HepG2 (cell line): ENCODE measurements around the gene ACP5. TPM values are rescaled to one million over a fixed set of nuclear protein-coding genes. Genes with fewer than 3 reads are reported as not detected.

ENCODE experiments used
- BCL6 ChIP-seq: IDR thresholded peaks from 2 replicates; pipeline ENCODE4 v1.6.1; 2016; ENCODE audit warnings: missing genetic modification reagents, missing compliant biosample characterization
- BHLHE40 ChIP-seq: IDR thresholded peaks from 2 replicates; pipeline ENCODE4 v1.6.1; 2011; ENCODE audit warnings: low read length, improper control_type of control experiment
- DMAP1 ChIP-seq: IDR thresholded peaks from 2 replicates; pipeline ENCODE4 v1.6.1; 2016
- FIP1L1 ChIP-seq: fragments of 200-400 bp; formaldehyde crosslinking; IDR thresholded peaks from 2 replicates; pipeline ENCODE4 v1.6.1; 2018; ENCODE audit warnings: low read depth, mild to moderate bottlenecking, low read length, moderate library complexity, borderline replicate concordance; ENCODE audit not compliant: insufficient read depth
- FOSL2 ChIP-seq: sonication (generic); formaldehyde crosslinking; IDR thresholded peaks from 2 replicates; pipeline ENCODE4 v1.4.0; 2020; ENCODE audit warnings: missing genetic modification reagents
- GATAD2A ChIP-seq: IDR thresholded peaks from 2 replicates; pipeline ENCODE4 v1.6.1; 2016
- GRHL1 ChIP-seq: sonication (generic); formaldehyde crosslinking; conservative IDR thresholded peaks from 2 replicates; pipeline ENCODE4 v1.8.0; 2022; ENCODE audit warnings: missing genetic modification reagents
- JUND ChIP-seq: sonication (generic); formaldehyde crosslinking; IDR thresholded peaks from 2 replicates; pipeline ENCODE4 v1.8.0; 2022; ENCODE audit warnings: mild to moderate bottlenecking, missing genetic modification reagents
- NR2C2 ChIP-seq: sonication (generic); formaldehyde crosslinking; IDR thresholded peaks from 2 replicates; pipeline ENCODE4 v1.4.0; 2020; ENCODE audit warnings: missing genetic modification reagents, mild to moderate bottlenecking, moderate library complexity, borderline replicate concordance
- PITX1 ChIP-seq: sonication (generic); formaldehyde crosslinking; IDR thresholded peaks from 2 replicates; pipeline ENCODE4 v1.5.1; 2020; ENCODE audit warnings: mild to moderate bottlenecking, missing genetic modification reagents
- PLRG1 ChIP-seq: fragments of 450-650 bp; conservative IDR thresholded peaks from 2 replicates; pipeline ENCODE4 v1.6.1; 2016
- RFXANK ChIP-seq: IDR thresholded peaks from 2 replicates; pipeline ENCODE4 v1.6.1; 2016
- SMC3 ChIP-seq: IDR thresholded peaks from 2 replicates; pipeline ENCODE4 v1.6.1; 2011; ENCODE audit warnings: low read length, improper control_type of control experiment
- ZNF276 ChIP-seq: sonication (generic); formaldehyde crosslinking; IDR thresholded peaks from 2 replicates; pipeline ENCODE4 v1.4.0; 2020; ENCODE audit warnings: mild to moderate bottlenecking, low read depth, missing genetic modification reagents
- ZNF543 ChIP-seq: sonication (generic); formaldehyde crosslinking; IDR thresholded peaks from 2 replicates; pipeline ENCODE4 v1.4.0; 2020; ENCODE audit warnings: mild to moderate bottlenecking, missing genetic modification reagents
- ZNF589 ChIP-seq: sonication (generic); formaldehyde crosslinking; conservative IDR thresholded peaks from 2 replicates; pipeline ENCODE4 v1.8.0; 2022; ENCODE audit warnings: mild to moderate bottlenecking, moderate library complexity, missing genetic modification reagents
- ZNF850 ChIP-seq: sonication (generic); formaldehyde crosslinking; conservative IDR thresholded peaks from 2 replicates; pipeline ENCODE4 v1.9.0; 2021; ENCODE audit warnings: mild to moderate bottlenecking, missing genetic modification reagents
- polyA plus RNA-seq, 8 experiments: library from polyadenylated mRNA; depleted of rRNA in 3 of 8; stranded (reverse) in 7 of 8; unstranded in 1 of 8; fragments of >200 nt; fragmentation: Illumina TruSeq in 4 of 8; extraction: Trizol in 4 of 8; gene quantifications; 2 replicates each; pipeline versions ENCODE4 v1.2.1 to v1.2.3, GENCODE V29; 2011 to 2016; ENCODE audit warnings: low read depth in 4 of 8, missing spikeins in 1 of 8, mixed read lengths in 1 of 8; ENCODE audit not compliant: insufficient read depth in 1 of 8
- total RNA-seq, 5 experiments: library from RNA; depleted of rRNA; stranded (reverse); fragments of >200 nt; fragmentation: Illumina TruSeq; extraction: Trizol; gene quantifications; 2 replicates each; pipeline ENCODE4 v1.2.3, GENCODE V29; 2016; ENCODE audit warnings: low read depth in 1 of 5
- TF ChIP-seq, protein P1 (sequence below): sonication (generic); formaldehyde crosslinking; IDR thresholded peaks from 2 replicates; pipeline ENCODE4 v1.4.0; 2020; ENCODE audit warnings: missing genetic modification reagents
- TF ChIP-seq, protein P2 (sequence below): IDR thresholded peaks from 2 replicates; pipeline ENCODE4 v1.4.0; 2020; ENCODE audit warnings: mild to moderate bottlenecking, missing genetic modification reagents
- TF ChIP-seq, protein P3 (sequence below): sonication (generic); formaldehyde crosslinking; IDR thresholded peaks from 2 replicates; pipeline ENCODE4 v1.8.1; 2022; ENCODE audit warnings: mild to moderate bottlenecking, missing genetic modification reagents

The ACP5 gene
- total and polyA plus RNA-seq, 2 of the 13 experiments (the other 11 are each of a cell fraction or from before 2014, with no cell fraction given): 1.3 to 6.7 TPM

- no peak for TF ChIP-seq ZNF276 (CRISPR knock-in tag)
- TF ChIP-seq GRHL1 (CRISPR knock-in tag): no peak
- TF ChIP-seq, protein P1, sequence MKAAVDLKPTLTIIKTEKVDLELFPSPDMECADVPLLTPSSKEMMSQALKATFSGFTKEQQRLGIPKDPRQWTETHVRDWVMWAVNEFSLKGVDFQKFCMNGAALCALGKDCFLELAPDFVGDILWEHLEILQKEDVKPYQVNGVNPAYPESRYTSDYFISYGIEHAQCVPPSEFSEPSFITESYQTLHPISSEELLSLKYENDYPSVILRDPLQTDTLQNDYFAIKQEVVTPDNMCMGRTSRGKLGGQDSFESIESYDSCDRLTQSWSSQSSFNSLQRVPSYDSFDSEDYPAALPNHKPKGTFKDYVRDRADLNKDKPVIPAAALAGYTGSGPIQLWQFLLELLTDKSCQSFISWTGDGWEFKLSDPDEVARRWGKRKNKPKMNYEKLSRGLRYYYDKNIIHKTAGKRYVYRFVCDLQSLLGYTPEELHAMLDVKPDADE (CRISPR knock-in tag): no peak
- TF ChIP-seq, protein P2, sequence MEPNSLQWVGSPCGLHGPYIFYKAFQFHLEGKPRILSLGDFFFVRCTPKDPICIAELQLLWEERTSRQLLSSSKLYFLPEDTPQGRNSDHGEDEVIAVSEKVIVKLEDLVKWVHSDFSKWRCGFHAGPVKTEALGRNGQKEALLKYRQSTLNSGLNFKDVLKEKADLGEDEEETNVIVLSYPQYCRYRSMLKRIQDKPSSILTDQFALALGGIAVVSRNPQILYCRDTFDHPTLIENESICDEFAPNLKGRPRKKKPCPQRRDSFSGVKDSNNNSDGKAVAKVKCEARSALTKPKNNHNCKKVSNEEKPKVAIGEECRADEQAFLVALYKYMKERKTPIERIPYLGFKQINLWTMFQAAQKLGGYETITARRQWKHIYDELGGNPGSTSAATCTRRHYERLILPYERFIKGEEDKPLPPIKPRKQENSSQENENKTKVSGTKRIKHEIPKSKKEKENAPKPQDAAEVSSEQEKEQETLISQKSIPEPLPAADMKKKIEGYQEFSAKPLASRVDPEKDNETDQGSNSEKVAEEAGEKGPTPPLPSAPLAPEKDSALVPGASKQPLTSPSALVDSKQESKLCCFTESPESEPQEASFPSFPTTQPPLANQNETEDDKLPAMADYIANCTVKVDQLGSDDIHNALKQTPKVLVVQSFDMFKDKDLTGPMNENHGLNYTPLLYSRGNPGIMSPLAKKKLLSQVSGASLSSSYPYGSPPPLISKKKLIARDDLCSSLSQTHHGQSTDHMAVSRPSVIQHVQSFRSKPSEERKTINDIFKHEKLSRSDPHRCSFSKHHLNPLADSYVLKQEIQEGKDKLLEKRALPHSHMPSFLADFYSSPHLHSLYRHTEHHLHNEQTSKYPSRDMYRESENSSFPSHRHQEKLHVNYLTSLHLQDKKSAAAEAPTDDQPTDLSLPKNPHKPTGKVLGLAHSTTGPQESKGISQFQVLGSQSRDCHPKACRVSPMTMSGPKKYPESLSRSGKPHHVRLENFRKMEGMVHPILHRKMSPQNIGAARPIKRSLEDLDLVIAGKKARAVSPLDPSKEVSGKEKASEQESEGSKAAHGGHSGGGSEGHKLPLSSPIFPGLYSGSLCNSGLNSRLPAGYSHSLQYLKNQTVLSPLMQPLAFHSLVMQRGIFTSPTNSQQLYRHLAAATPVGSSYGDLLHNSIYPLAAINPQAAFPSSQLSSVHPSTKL (CRISPR knock-in tag): no peak; the same call in 1 of the 2 replicates
- peak; percentile 66; the same call in 1 of the 2 replicates for TF ChIP-seq NR2C2
- peak; percentile 41; the same call in 1 of the 2 replicates for TF ChIP-seq DMAP1 (CRISPR knock-in tag)
- no peak; the same call in 1 of the 2 replicates for TF ChIP-seq GATAD2A (CRISPR knock-in tag)
- TF ChIP-seq, protein P3, sequence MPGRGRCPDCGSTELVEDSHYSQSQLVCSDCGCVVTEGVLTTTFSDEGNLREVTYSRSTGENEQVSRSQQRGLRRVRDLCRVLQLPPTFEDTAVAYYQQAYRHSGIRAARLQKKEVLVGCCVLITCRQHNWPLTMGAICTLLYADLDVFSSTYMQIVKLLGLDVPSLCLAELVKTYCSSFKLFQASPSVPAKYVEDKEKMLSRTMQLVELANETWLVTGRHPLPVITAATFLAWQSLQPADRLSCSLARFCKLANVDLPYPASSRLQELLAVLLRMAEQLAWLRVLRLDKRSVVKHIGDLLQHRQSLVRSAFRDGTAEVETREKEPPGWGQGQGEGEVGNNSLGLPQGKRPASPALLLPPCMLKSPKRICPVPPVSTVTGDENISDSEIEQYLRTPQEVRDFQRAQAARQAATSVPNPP: no peak
- no peak for TF ChIP-seq SMC3
- TF ChIP-seq PLRG1: no peak
- TF ChIP-seq FIP1L1: 0 out of 2 replicates have a peak, but pooled peaks have one; percentile 63
- TF ChIP-seq ZNF589 (CRISPR knock-in tag): no peak
- TF ChIP-seq RFXANK (CRISPR knock-in tag): no peak
- TF ChIP-seq BHLHE40: no peak
- no peak for TF ChIP-seq BCL6 (CRISPR knock-in tag)
- TF ChIP-seq PITX1: peak; percentile 41; the same call in 1 of the 2 replicates
- no peak for TF ChIP-seq JUND (CRISPR knock-in tag)
- no peak for TF ChIP-seq FOSL2 (CRISPR knock-in tag)
- no peak for TF ChIP-seq ZNF850
- TF ChIP-seq ZNF543 (CRISPR knock-in tag): peak; percentile 74; the same call in 1 of the 2 replicates
These were observed 18.3 kb downstream of the ACP5 start, which contains the start of gene ELOF1 (continued) for GRCh38 chr19:11558881-11559828.
